RWPE2 (cell line): ENCODE results near the gene ALDH4A1.

ENCODE experiments used
- ATAC-seq: fragments of 200-7000 bp; cut with Tn5 transposase; 3 replicates; pipeline ENCODE4 v1.9.1; 2021; ENCODE audit warnings: low read depth
- DNase-seq: peaks from one replicate; pipeline ENCODE4 v3.0.0-alpha.2; 2020; ENCODE audit warnings: low spot score
- H3K27ac ChIP-seq: fragments of 450-650 bp; 2 replicates; pipeline ENCODE4 v1.5.1; 2017; ENCODE audit warnings: mild to moderate bottlenecking; ENCODE audit not compliant: poor library complexity, severe bottlenecking
- H3K27me3 ChIP-seq: fragments of 250-450 bp; sonication (Bioruptor Pico); 2 replicates; pipeline ENCODE4 v1.5.1; 2021; ENCODE audit warnings: mild to moderate bottlenecking, moderate library complexity; ENCODE audit not compliant: insufficient read depth, poor library complexity, severe bottlenecking
- H3K36me3 ChIP-seq: fragments of 250-450 bp; sonication (Bioruptor Pico); 2 replicates; pipeline ENCODE4 v1.5.1; 2020; ENCODE audit warnings: low read depth, mild to moderate bottlenecking, moderate library complexity
- H3K4me1 ChIP-seq: fragments of 250-450 bp; sonication (Bioruptor Pico); 2 replicates; pipeline ENCODE4 v1.5.1; 2021; ENCODE audit warnings: mild to moderate bottlenecking, moderate library complexity; ENCODE audit not compliant: insufficient read depth, poor library complexity, severe bottlenecking
- H3K4me3 ChIP-seq: fragments of 250-450 bp; sonication (Bioruptor Pico); 2 replicates; pipeline ENCODE4 v1.5.1; 2021; ENCODE audit warnings: mild to moderate bottlenecking, moderate library complexity; ENCODE audit not compliant: severe bottlenecking
- H3K9me3 ChIP-seq: fragments of 250-450 bp; sonication (Bioruptor Pico); 2 replicates; pipeline ENCODE4 v1.5.1; 2021; ENCODE audit warnings: mild to moderate bottlenecking, moderate library complexity; ENCODE audit not compliant: severe bottlenecking
- CTCF ChIP-seq: fragments of 450-650 bp; IDR thresholded peaks from one replicate; pipeline ENCODE4 v1.5.1; 2017; ENCODE audit warnings: mild to moderate bottlenecking, moderate library complexity; ENCODE audit not compliant: poor library complexity, severe bottlenecking

Gene ALDH4A1

GRCh38 chr1:18829671-18830070 lies 72.7 kb downstream of the ALDH4A1 start:
- Histone ChIP-seq H3K9me3 (no peaks in the 10 kb centered on the region), H3K27me3 (peaks cover 3% of the 10 kb centered on the region), H3K4me1 (no peaks in the 10 kb centered on the region), H3K4me3 (no peak overlapping the region), H3K27ac (no peak overlapping the region), H3K36me3 (no peaks in the 10 kb centered on the region)
- ATAC-seq (no peak), DNase-seq (no peak)
- TF ChIP-seq CTCF = no peak

- no peaks in the 10 kb centered on the region for H3K4me1 ChIP-seq
- ATAC-seq (no peak), DNase-seq (no peak)
- H3K9me3 ChIP-seq = no peaks in the 10 kb centered on the region
- no peak overlapping the region for H3K27ac ChIP-seq
- no peak overlapping the region for H3K4me3 ChIP-seq
- no peak for TF ChIP-seq CTCF
- no peaks in the 10 kb centered on the region for H3K36me3 ChIP-seq
- H3K27me3 ChIP-seq = no peaks in the 10 kb centered on the region
Observed at GRCh38 chr1:18828224-18828623, 74.1 kb downstream of the ALDH4A1 start.

- no peaks in the 10 kb centered on the region for H3K4me1 ChIP-seq
- H3K4me3 ChIP-seq = no peak overlapping the region
- no peak overlapping the region for H3K27ac ChIP-seq
- H3K36me3 ChIP-seq = no peaks in the 10 kb centered on the region
- DNase-seq = peak; percentile 29
- TF ChIP-seq CTCF = no peak
- no peaks in the 10 kb centered on the region for H3K9me3 ChIP-seq
- no peak for ATAC-seq
- H3K27me3 ChIP-seq = peaks cover 7% of the 10 kb centered on the region
Observed at GRCh38 chr1:18823438-18823837, 78.9 kb downstream of the ALDH4A1 start.
